Measurements from ENCODE around the gene MAPK8.

The MAPK8 gene

GRCh38 chr10:48463318-48464003 is 157.0 kb downstream of the MAPK8 start:
- H3K27ac ChIP-seq (replicated peaks): no peak overlapping the region

DNA sequence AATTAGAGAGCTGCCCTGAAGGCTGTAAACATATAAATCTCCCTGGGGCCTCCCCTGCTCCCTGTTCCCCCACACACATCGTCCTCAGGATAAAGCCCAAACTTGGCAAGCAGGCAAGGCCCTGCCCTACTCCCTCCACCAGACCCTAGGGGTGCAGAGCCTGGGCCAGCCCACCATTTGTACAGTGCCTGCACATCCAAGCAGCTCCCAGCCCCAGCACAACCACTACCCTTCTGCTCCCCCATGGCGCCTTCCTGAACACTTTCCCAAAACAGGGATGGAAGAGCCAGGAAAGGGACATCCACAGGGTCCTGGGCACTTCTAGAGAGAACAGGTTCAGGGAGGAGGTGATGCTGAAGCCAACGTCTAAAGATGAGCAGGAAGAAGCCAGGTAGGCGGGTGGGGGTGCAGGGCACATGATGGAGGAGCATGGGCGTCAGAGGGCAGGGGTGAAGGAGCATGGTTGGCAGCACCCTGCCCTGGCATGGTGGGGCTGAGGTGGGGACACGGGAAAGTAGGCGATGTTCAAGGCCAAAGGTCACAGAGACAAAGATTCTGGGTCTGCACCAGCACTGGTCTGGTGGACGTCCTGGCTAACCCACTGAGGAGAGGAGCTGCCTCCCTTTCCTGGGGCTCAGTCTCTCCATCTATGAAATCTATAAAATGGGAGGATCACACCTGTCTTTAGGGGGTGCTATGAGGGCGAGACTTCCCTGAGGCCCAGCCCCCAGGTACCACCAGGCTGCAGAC is 157.8 kb downstream of the MAPK8 start:
- DNase-seq (ENCODE audit: low read depth in 1 of 2, low spot score in 1 of 2): no peak
- H3K27ac ChIP-seq (replicated peaks): no peak overlapping the region
- H3K27me3 ChIP-seq (ENCODE audit: insufficient read depth, poor library complexity, severe bottlenecking): no peaks in the 10 kb centered on the region
- H3K4me3 ChIP-seq (replicated peaks; ENCODE audit: insufficient read depth, low read length): no peak overlapping the region
- no peak for TF ChIP-seq SPI1 (IDR thresholded peaks at IDR 0.05; ENCODE audit: borderline replicate concordance, low read depth)
- TF ChIP-seq, protein P1, sequence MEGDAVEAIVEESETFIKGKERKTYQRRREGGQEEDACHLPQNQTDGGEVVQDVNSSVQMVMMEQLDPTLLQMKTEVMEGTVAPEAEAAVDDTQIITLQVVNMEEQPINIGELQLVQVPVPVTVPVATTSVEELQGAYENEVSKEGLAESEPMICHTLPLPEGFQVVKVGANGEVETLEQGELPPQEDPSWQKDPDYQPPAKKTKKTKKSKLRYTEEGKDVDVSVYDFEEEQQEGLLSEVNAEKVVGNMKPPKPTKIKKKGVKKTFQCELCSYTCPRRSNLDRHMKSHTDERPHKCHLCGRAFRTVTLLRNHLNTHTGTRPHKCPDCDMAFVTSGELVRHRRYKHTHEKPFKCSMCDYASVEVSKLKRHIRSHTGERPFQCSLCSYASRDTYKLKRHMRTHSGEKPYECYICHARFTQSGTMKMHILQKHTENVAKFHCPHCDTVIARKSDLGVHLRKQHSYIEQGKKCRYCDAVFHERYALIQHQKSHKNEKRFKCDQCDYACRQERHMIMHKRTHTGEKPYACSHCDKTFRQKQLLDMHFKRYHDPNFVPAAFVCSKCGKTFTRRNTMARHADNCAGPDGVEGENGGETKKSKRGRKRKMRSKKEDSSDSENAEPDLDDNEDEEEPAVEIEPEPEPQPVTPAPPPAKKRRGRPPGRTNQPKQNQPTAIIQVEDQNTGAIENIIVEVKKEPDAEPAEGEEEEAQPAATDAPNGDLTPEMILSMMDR (IDR thresholded peaks at IDR 0.05; ENCODE audit: insufficient read depth, low read length): no peak
- no peak for TF ChIP-seq GABPA (IDR thresholded peaks at IDR 0.05; ENCODE audit: low read depth)
- TF ChIP-seq, protein P2, sequence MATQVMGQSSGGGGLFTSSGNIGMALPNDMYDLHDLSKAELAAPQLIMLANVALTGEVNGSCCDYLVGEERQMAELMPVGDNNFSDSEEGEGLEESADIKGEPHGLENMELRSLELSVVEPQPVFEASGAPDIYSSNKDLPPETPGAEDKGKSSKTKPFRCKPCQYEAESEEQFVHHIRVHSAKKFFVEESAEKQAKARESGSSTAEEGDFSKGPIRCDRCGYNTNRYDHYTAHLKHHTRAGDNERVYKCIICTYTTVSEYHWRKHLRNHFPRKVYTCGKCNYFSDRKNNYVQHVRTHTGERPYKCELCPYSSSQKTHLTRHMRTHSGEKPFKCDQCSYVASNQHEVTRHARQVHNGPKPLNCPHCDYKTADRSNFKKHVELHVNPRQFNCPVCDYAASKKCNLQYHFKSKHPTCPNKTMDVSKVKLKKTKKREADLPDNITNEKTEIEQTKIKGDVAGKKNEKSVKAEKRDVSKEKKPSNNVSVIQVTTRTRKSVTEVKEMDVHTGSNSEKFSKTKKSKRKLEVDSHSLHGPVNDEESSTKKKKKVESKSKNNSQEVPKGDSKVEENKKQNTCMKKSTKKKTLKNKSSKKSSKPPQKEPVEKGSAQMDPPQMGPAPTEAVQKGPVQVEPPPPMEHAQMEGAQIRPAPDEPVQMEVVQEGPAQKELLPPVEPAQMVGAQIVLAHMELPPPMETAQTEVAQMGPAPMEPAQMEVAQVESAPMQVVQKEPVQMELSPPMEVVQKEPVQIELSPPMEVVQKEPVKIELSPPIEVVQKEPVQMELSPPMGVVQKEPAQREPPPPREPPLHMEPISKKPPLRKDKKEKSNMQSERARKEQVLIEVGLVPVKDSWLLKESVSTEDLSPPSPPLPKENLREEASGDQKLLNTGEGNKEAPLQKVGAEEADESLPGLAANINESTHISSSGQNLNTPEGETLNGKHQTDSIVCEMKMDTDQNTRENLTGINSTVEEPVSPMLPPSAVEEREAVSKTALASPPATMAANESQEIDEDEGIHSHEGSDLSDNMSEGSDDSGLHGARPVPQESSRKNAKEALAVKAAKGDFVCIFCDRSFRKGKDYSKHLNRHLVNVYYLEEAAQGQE (IDR thresholded peaks at IDR 0.05; ENCODE audit: insufficient replicate concordance, low read depth): no peak
- no peak for TF ChIP-seq POLR2AphosphoS5 (IDR thresholded peaks at IDR 0.05; ENCODE audit: low read depth)

More at GRCh38 chr10:48463318-48464003, 157.0 kb downstream of the MAPK8 start:
- Histone ChIP-seq H3K4me3 (replicated peaks; ENCODE audit: insufficient read depth, low read length) (no peak overlapping the region), H3K27me3 (ENCODE audit: insufficient read depth, poor library complexity, severe bottlenecking) (no peaks in the 10 kb centered on the region)
- TF ChIP-seq POLR2AphosphoS5 (IDR thresholded peaks at IDR 0.05; ENCODE audit: low read depth): no peak
- no peak for TF ChIP-seq GABPA (IDR thresholded peaks at IDR 0.05; ENCODE audit: low read depth)
- TF ChIP-seq SPI1 (IDR thresholded peaks at IDR 0.05; ENCODE audit: borderline replicate concordance, low read depth): no peak
- TF ChIP-seq, protein P1 (IDR thresholded peaks at IDR 0.05; ENCODE audit: insufficient read depth, low read length): no peak
- TF ChIP-seq, protein P2 (IDR thresholded peaks at IDR 0.05; ENCODE audit: insufficient replicate concordance, low read depth): no peak
- no peak for DNase-seq (ENCODE audit: low read depth in 1 of 2, low spot score in 1 of 2)

- H3K4me3 ChIP-seq (replicated peaks; ENCODE audit: insufficient read depth, low read length): no peak overlapping the region
- no peak for TF ChIP-seq POLR2AphosphoS5 (IDR thresholded peaks at IDR 0.05; ENCODE audit: low read depth)
- no peak for TF ChIP-seq GABPA (IDR thresholded peaks at IDR 0.05; ENCODE audit: low read depth)
- TF ChIP-seq, protein P2 (IDR thresholded peaks at IDR 0.05; ENCODE audit: insufficient replicate concordance, low read depth): no peak
- H3K27ac ChIP-seq (replicated peaks): no peak overlapping the region
- DNase-seq (ENCODE audit: low read depth in 1 of 2, low spot score in 1 of 2): no peak
- H3K27me3 ChIP-seq (ENCODE audit: insufficient read depth, poor library complexity, severe bottlenecking): no peaks in the 10 kb centered on the region
Observed at GRCh38 chr10:48464871-48465736, 158.6 kb downstream of the MAPK8 start.
